ENCODE measurements around the gene PLA2G12A. TPM values are rescaled to one million over a fixed set of nuclear protein-coding genes. Genes with fewer than 3 reads are reported as not detected.

PLA2G12A gene
- total and polyA plus RNA-seq, 2 of the 8 experiments (the other 6 are each of a cell fraction or from before 2014, with no cell fraction given) = 26.6 to 47.2 TPM

GRCh38 chr4:109675181-109675580, 54.7 kb downstream of the PLA2G12A start:
- H3K4ac ChIP-seq (replicated peaks; ENCODE audit: insufficient read length, low read depth, low read length) = no peak overlapping the region
- ChIA-PET POLR2A (ENCODE audit: partially characterized antibody) (no interaction called here), CTCF (ENCODE audit: partially characterized antibody) (interaction anchor here (0.6 kb wide), 1 partner anchor 33 kb away, joined by 3 read pairs; no protein-coding TSS in a partner anchor)
- H4K20me1 ChIP-seq (replicated peaks in 1 of 2; ENCODE audit: control insufficient read depth in 1 of 2, insufficient read depth in 2 of 2, low read length in 2 of 2) = no peaks in the 10 kb centered on the region
- no peaks in the 10 kb centered on the region for H3K79me1 ChIP-seq (ENCODE audit: low read depth, low read length)
- no peaks in the 10 kb centered on the region; the same call in 1 of the 2 replicates for H3K23me2 ChIP-seq (ENCODE audit: low read depth, low read length)
- H2BK15ac ChIP-seq (ENCODE audit: low read length) = no peak overlapping the region
- FAIRE-seq (no peak), DNase-seq (ENCODE audit: low read depth in 1 of 2, low spot score in 2 of 2) (no peak)
- H2BK20ac ChIP-seq (ENCODE audit: low read length) = no peak overlapping the region
- H3K36me3 ChIP-seq (ENCODE audit: control insufficient read depth in 2 of 4, insufficient read depth in 4 of 4, low read length in 3 of 4) = peaks cover 0 to 9% (median 0%) of the 10 kb centered on the region in 4 experiments; a peak in 1 of 8 replicates
- H4K5ac ChIP-seq (ENCODE audit: insufficient read length, low read depth, low read length) = no peak overlapping the region
- WGBS, 2 experiments (ENCODE audit: extremely low coverage in 1 of 2, insufficient coverage in 1 of 2, insufficient read length in 1 of 2, insufficient replicate concordance in 2 of 2, low coverage in 1 of 2, low lambda C conversion rate in 2 of 2, missing lambda C conversion rate in 1 of 2) = 92% methylated on average over 3 of the region's 3 CpGs; no CpG with 5 or more reads in 1 of the 2 experiments
- TF ChIP-seq SIX5 (IDR thresholded peaks at IDR 0.05; ENCODE audit: low read depth, low read length) (no peak), BRCA1 (IDR thresholded peaks at IDR 0.05; ENCODE audit: low read depth, low read length) (no peak), RNF2 (IDR thresholded peaks at IDR 0.05; ENCODE audit: borderline replicate concordance, low read depth, low read length, missing control alignments, poor library complexity, severe bottlenecking) (no peak), CBX8 (IDR thresholded peaks at IDR 0.05; ENCODE audit: borderline replicate concordance, low read depth, low read length) (no peak), POLR2A (IDR thresholded peaks at IDR 0.05; ENCODE audit: control extremely low read depth in 1 of 2, low read depth in 2 of 2, low read length in 2 of 2) (no peak), BACH1 (IDR thresholded peaks at IDR 0.05; ENCODE audit: low read length) (no peak), RXRA (IDR thresholded peaks at IDR 0.05; ENCODE audit: insufficient read depth, low read depth, low read length) (no peak), CHD1 (IDR thresholded peaks at IDR 0.05; ENCODE audit: low read depth, low read length) (no peak), SRF (IDR thresholded peaks at IDR 0.05; ENCODE audit: low read depth, low read length) (no peak), PHF8 (conservative IDR thresholded peaks at IDR 0.05; ENCODE audit: low read depth, low read length) (no peak), BCL11A (IDR thresholded peaks at IDR 0.05; ENCODE audit: low read depth in 2 of 2, low read length in 2 of 2) (no peak)
- no peak overlapping the region for H2BK120ac ChIP-seq (replicated peaks; ENCODE audit: low read depth, low read length)
- H2BK12ac ChIP-seq (ENCODE audit: low read depth, low read length) = no peak overlapping the region
- no peaks in the 10 kb centered on the region for H3K27me3 ChIP-seq (replicated peaks in 1 of 4; ENCODE audit: control insufficient read depth in 3 of 4, extremely low read depth in 1 of 4, insufficient read depth in 3 of 4, low read length in 3 of 4)
- H3K27ac ChIP-seq (ENCODE audit: low read depth, low read length) = no peak overlapping the region
- no peaks in the 10 kb centered on the region for H3K4me1 ChIP-seq (replicated peaks in 1 of 4; ENCODE audit: control insufficient read depth in 3 of 4, insufficient read depth in 4 of 4, low read length in 3 of 4)
- no peak overlapping the region for H3K23ac ChIP-seq (ENCODE audit: insufficient read length)
- no peak overlapping the region for H2BK5ac ChIP-seq (ENCODE audit: low read depth, low read length)
- peaks cover 3 to 20% of the 10 kb centered on the region in 2 experiments; a peak in 3 of 4 replicates for H3K9me3 ChIP-seq (ENCODE audit: insufficient read depth in 2 of 2, low read depth in 1 of 2, low read length in 1 of 2)
- H3K18ac ChIP-seq (ENCODE audit: extremely low read depth, low read length) = no peak overlapping the region
- no peak overlapping the region for H3K4me2 ChIP-seq (ENCODE audit: insufficient read depth in 1 of 2, low read depth in 2 of 2, low read length in 2 of 2)
- no peak overlapping the region for H4K8ac ChIP-seq (ENCODE audit: extremely low read depth, insufficient read depth, low read length)
- H2AK5ac ChIP-seq (ENCODE audit: low read depth, low read length) = no peak overlapping the region
- no peak overlapping the region for H3K4me3 ChIP-seq (ENCODE audit: extremely low read depth in 1 of 4, insufficient read depth in 2 of 4, low read depth in 3 of 4, low read length in 4 of 4)
- no peak overlapping the region for H2AFZ ChIP-seq (ENCODE audit: low read length)
- no peak overlapping the region for H3K56ac ChIP-seq (replicated peaks; ENCODE audit: insufficient read length, low read depth, low read length)
- H3K14ac ChIP-seq (ENCODE audit: insufficient read length) = no peak overlapping the region
- no peaks in the 10 kb centered on the region for H3K79me2 ChIP-seq (ENCODE audit: control insufficient read depth in 1 of 2, insufficient read depth in 2 of 2, low read length in 2 of 2)
- no peak overlapping the region for H4K91ac ChIP-seq (replicated peaks; ENCODE audit: insufficient read length, low read length)
- H3K9ac ChIP-seq (replicated peaks in 1 of 4; ENCODE audit: extremely low read depth in 1 of 4, low read depth in 3 of 4, low read length in 3 of 4) = no peak overlapping the region
